B cell (primary cell): ENCODE results near the gene ACSS1. TPM values are rescaled to one million over a fixed set of nuclear protein-coding genes. Genes with fewer than 3 reads are reported as not detected.

Experiments used
- ATAC-seq: fragments of 200-7000 bp; cut with Tn5 transposase; one replicate; pipeline ENCODE4 v1.10.0; 2021; ENCODE audit warnings: low read depth, mild to moderate bottlenecking, moderate number of reproducible peaks, moderate library complexity
- CTCF ChIA-PET: fragments of 350-600 bp; sonication (Branson Sonifier 250); formaldehyde crosslinking; loops from one replicate; lab custom pipeline; 2021; ENCODE audit warnings: antibody characterized with exemption, inconsistent platforms; lab: Charles Lee
- POLR2A ChIA-PET: fragments of 350-600 bp; sonication (Branson Sonifier 250); formaldehyde crosslinking; loops from one replicate; lab custom pipeline; 2021; ENCODE audit warnings: antibody characterized with exemption; lab: Charles Lee
- DNase-seq: peaks from one replicate; pipeline ENCODE4 v3.0.0; 2013
- H2AFZ ChIP-seq: 2 replicates; pipeline ENCODE4 v1.6.1; 2012; ENCODE audit warnings: mild to moderate bottlenecking, low read depth, low read length; ENCODE audit not compliant: insufficient read depth, poor library complexity, severe bottlenecking
- H3K27ac ChIP-seq, 2 donors: 1 replicate in 1 of 2; 2 replicates in 1 of 2; pipeline ENCODE4 v1.5.1; 2012 to 2013; ENCODE audit warnings: low read length in 2 of 2, mild to moderate bottlenecking in 2 of 2, moderate library complexity in 1 of 2
- H3K27me3 ChIP-seq, 4 experiments: fragments of 200-600 bp in 1 of 4; sonication (generic) in 1 of 4; replicated peaks in 1 of 4; 1 replicate in 2 of 4; 2 replicates in 2 of 4; pipeline versions ENCODE4 v1.6.1 to v1.7.0; 2013 to 2016; ENCODE audit warnings: low read length in 3 of 4, mild to moderate bottlenecking in 2 of 4, mixed read lengths in 1 of 4, moderate library complexity in 1 of 4; ENCODE audit not compliant: insufficient read depth in 4 of 4, control insufficient read depth in 3 of 4; ENCODE audit errors: control extremely low read depth in 1 of 4
- H3K36me3 ChIP-seq, 2 experiments: replicated peaks in 1 of 2; 1 replicate in 1 of 2; 2 replicates in 1 of 2; pipeline versions ENCODE4 v1.6.1 to v1.7.1; 2013; ENCODE audit warnings: low read length in 1 of 2; ENCODE audit not compliant: insufficient read depth in 2 of 2, control insufficient read depth in 1 of 2; ENCODE audit errors: control extremely low read depth in 1 of 2, extremely low read depth in 1 of 2
- H3K4me1 ChIP-seq, 2 donors: fragments of 200-600 bp in 1 of 2; sonication (generic) in 1 of 2; 1 replicate in 1 of 2; 2 replicates in 1 of 2; pipeline versions ENCODE4 v1.5.1 to v1.6.1; 2013 to 2017; ENCODE audit warnings: low read length in 2 of 2; ENCODE audit not compliant: control insufficient read depth in 2 of 2, insufficient read depth in 2 of 2
- H3K4me2 ChIP-seq: replicated peaks from 2 replicates; pipeline ENCODE3; 2012; ENCODE audit warnings: mild to moderate bottlenecking, low read depth, low read length; ENCODE audit not compliant: poor library complexity, severe bottlenecking
- H3K4me3 ChIP-seq, 5 experiments: fragments of 200-600 bp in 1 of 5; sonication (generic) in 1 of 5; 1 replicate in 3 of 5; 2 replicates in 2 of 5; pipeline versions ENCODE4 v1.5.1 to v1.7.0; 2011 to 2016; ENCODE audit warnings: low read length in 4 of 5, mild to moderate bottlenecking in 4 of 5, low read depth in 2 of 5, control low read depth in 1 of 5, moderate library complexity in 1 of 5; ENCODE audit not compliant: insufficient read depth in 1 of 5; ENCODE audit errors: control extremely low read depth in 1 of 5, extremely low read depth in 1 of 5
- H3K79me2 ChIP-seq: fragments of 200-600 bp; sonication (generic); one replicate; pipeline ENCODE4 v1.6.0; 2016; ENCODE audit warnings: low read length; ENCODE audit not compliant: control insufficient read depth, insufficient read depth
- H3K9ac ChIP-seq: fragments of 200-600 bp; sonication (generic); 2 replicates; pipeline ENCODE4 v1.6.1; 2017; ENCODE audit warnings: mild to moderate bottlenecking, low read length, moderate library complexity
- H3K9me3 ChIP-seq, 3 donors: one replicate each; pipeline versions ENCODE4 v1.6.1 to v1.7.1; 2013; ENCODE audit warnings: low read length in 2 of 3; ENCODE audit not compliant: control insufficient read depth in 2 of 3, insufficient read depth in 1 of 3; ENCODE audit errors: control extremely low read depth in 1 of 3
- H4K20me1 ChIP-seq: 2 replicates; pipeline ENCODE4 v1.6.0; 2012; ENCODE audit warnings: mild to moderate bottlenecking, low read length; ENCODE audit not compliant: insufficient read depth, control insufficient read depth, poor library complexity, severe bottlenecking
- H3K27ac Mint-ChIP-seq: one replicate; pipeline ENCODE4 v1.8.0; 2021; ENCODE audit warnings: mixed read lengths
- H3K27me3 Mint-ChIP-seq: one replicate; pipeline ENCODE4 v1.8.0; 2021; ENCODE audit warnings: mixed read lengths
- H3K4me1 Mint-ChIP-seq: one replicate; pipeline ENCODE4 v1.8.0; 2021; ENCODE audit warnings: mixed read lengths
- H3K4me3 Mint-ChIP-seq: one replicate; pipeline ENCODE4 v1.8.0; 2021; ENCODE audit warnings: mixed read lengths
- H3K9me3 Mint-ChIP-seq: one replicate; pipeline ENCODE4 v1.8.0; 2022; ENCODE audit warnings: mixed read lengths; ENCODE audit not compliant: insufficient read depth
- EZH2 ChIP-seq: IDR thresholded peaks from 2 replicates; pipeline ENCODE4 v1.6.1; 2012; ENCODE audit warnings: borderline replicate concordance, low read depth, mild to moderate bottlenecking, moderate library complexity, low read length; ENCODE audit not compliant: insufficient read depth, poor library complexity, severe bottlenecking
- WGBS: methylation state at CpG from one replicate; pipeline ENCODE4 v1.1.5; 2013; ENCODE audit warnings: missing lambda C conversion rate; ENCODE audit not compliant: insufficient coverage; 5-methylcytosine and 5-hydroxymethylcytosine counted together
- intact Hi-C: fragments of 100-400 bp; cut with micrococcal nuclease; formaldehyde crosslinking; loops from one replicate; pipeline ENCODE4 v1.10.0; 2022
- polyA plus RNA-seq: library from polyadenylated mRNA; depleted of rRNA; stranded (reverse); fragments of >200 nt; gene quantifications from 2 replicates; pipeline ENCODE4 v1.2.3, GENCODE V29; 2012
- total RNA-seq, 2 donors: library from RNA; stranded (reverse); fragments of 120-200 nt in 1 of 2; gene quantifications; 1 replicate in 1 of 2; 2 replicates in 1 of 2; pipeline versions ENCODE4 v1.2.3 to v1.2.4, GENCODE V29; 2013 to 2022
- TF ChIP-seq, protein P1 (sequence below): fragments of 200-600 bp; IDR thresholded peaks from one replicate; pipeline ENCODE4 v1.8.0; 2022; ENCODE audit warnings: antibody characterized with exemption, mild to moderate bottlenecking

ACSS1 gene
- total and polyA plus RNA-seq, 2 donors (not counting 1 experiment from before 2014, with no cell fraction given): 82.7 to 95.5 TPM

DNA sequence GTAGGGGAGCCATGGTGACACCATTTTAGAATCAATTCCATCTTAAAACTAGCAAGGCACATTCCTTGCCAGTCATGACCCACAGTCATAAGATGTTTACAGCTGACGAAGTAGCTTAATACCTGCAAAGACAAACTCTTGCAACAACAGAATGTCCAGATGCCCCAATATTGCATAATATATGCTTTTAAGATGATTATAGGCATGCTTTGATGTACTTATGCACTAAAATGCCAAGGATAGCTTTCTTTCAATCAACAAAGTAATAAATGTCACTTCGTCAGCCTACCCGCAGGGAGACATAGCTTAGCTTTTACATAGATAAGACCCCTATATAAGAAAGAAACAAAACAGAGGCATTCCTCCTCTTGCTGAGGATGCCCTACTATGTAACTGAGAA lies 26.7 kb downstream of the ACSS1 start:
- Histone ChIP-seq H3K4me3 (no peak overlapping the region), H3K9ac (no peak overlapping the region), H3K4me1 (peaks cover 13 to 17% of the 10 kb centered on the region in 2 donors), H3K36me3 (peaks cover 0 to 61% of the 10 kb centered on the region in 2 experiments), H4K20me1 (peaks cover 70% of the 10 kb centered on the region), H3K79me2 (peaks cover 97% of the 10 kb centered on the region), H3K4me2 (no peak overlapping the region), H3K27ac (no peak overlapping the region), H3K9me3 (no peaks in the 10 kb centered on the region), H2AFZ (no peak overlapping the region), H3K27me3 (no peaks in the 10 kb centered on the region)
- ChIA-PET CTCF (interaction anchor here (0.6 to 2.8 kb wide), 3 partner anchors 22 to 338 kb away, joined by 3 to 10 read pairs (median 3); no protein-coding TSS in a partner anchor), POLR2A (no interaction called here)
- WGBS: 100% methylated on average over 2 of the region's 3 CpGs
- H3K27me3 Mint-ChIP-seq: no peaks in the 10 kb centered on the region
- H3K4me3 Mint-ChIP-seq: no peak overlapping the region
- no peak for TF ChIP-seq EZH2
- ATAC-seq (no peak), DNase-seq (no peak)
- intact Hi-C loops: no loop called here
- H3K9me3 Mint-ChIP-seq: no peaks in the 10 kb centered on the region
- no peak overlapping the region for H3K27ac Mint-ChIP-seq
- peaks cover 36% of the 10 kb centered on the region for H3K4me1 Mint-ChIP-seq

DNA sequence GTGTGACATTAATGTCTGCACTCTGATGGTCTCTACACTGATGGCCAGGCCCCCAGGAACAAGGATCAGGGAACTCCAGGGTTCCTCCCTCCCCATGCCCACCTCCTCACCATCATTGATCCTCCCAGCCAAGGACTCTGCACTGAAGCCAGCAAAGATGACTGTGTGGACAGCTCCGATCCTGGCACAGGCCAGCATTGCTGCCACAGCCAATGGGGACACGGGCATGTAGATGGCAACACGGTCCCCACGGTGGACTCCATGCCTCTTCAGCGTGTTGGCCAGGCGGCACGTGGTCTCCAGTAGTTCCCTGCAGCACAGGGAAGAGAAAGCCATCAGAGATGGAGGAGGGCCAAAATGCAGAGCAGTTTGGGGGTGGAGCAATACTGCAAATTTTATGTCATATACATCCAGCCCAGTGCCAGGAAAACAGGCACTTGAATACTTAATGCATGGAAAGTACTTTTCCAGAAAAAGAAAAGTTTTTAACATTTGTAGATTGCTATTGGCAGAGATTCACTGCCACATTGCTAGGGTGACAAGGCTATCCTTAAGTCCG lies 27.2 kb downstream of the ACSS1 start:
- Histone ChIP-seq H3K27me3 (no peaks in the 10 kb centered on the region), H3K4me1 (peaks cover 8 to 12% of the 10 kb centered on the region in 2 donors), H3K36me3 (peaks cover 0 to 66% of the 10 kb centered on the region in 2 experiments), H3K4me2 (no peak overlapping the region), H3K27ac (no peak overlapping the region), H3K79me2 (peaks cover 97% of the 10 kb centered on the region), H3K9ac (no peak overlapping the region), H3K9me3 (no peaks in the 10 kb centered on the region), H3K4me3 (no peak overlapping the region), H2AFZ (no peak overlapping the region), H4K20me1 (peaks cover 70% of the 10 kb centered on the region)
- peaks cover 32% of the 10 kb centered on the region for H3K4me1 Mint-ChIP-seq
- H3K27me3 Mint-ChIP-seq: no peaks in the 10 kb centered on the region
- DNase-seq (no peak), ATAC-seq (no peak)
- ChIA-PET POLR2A (no interaction called here), CTCF (interaction anchor here (0.6 kb wide), 1 partner anchor 339 kb away, joined by 3 read pairs; no protein-coding TSS in a partner anchor)
- no peak overlapping the region for H3K27ac Mint-ChIP-seq
- no peaks in the 10 kb centered on the region for H3K9me3 Mint-ChIP-seq
- intact Hi-C loops: no loop called here
- WGBS: 98% methylated on average over 7 of the region's 8 CpGs
- TF ChIP-seq, protein P1, sequence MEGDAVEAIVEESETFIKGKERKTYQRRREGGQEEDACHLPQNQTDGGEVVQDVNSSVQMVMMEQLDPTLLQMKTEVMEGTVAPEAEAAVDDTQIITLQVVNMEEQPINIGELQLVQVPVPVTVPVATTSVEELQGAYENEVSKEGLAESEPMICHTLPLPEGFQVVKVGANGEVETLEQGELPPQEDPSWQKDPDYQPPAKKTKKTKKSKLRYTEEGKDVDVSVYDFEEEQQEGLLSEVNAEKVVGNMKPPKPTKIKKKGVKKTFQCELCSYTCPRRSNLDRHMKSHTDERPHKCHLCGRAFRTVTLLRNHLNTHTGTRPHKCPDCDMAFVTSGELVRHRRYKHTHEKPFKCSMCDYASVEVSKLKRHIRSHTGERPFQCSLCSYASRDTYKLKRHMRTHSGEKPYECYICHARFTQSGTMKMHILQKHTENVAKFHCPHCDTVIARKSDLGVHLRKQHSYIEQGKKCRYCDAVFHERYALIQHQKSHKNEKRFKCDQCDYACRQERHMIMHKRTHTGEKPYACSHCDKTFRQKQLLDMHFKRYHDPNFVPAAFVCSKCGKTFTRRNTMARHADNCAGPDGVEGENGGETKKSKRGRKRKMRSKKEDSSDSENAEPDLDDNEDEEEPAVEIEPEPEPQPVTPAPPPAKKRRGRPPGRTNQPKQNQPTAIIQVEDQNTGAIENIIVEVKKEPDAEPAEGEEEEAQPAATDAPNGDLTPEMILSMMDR: no peak
- TF ChIP-seq EZH2: no peak
- no peak overlapping the region for H3K4me3 Mint-ChIP-seq
